NCI-H526 (cell line): ENCODE data around the gene SLC25A1.
"Not testable (repeated sequence)": the region's sequence is repeated elsewhere in the genome, so short reads cannot be mapped to it uniquely, and the experiment has no call there.

Source experiments
- DNase-seq, 2 experiments: peaks; one replicate each; lab custom pipeline; 2025; lab: John Stamatoyannopoulos, UW

Gene SLC25A1

DNA sequence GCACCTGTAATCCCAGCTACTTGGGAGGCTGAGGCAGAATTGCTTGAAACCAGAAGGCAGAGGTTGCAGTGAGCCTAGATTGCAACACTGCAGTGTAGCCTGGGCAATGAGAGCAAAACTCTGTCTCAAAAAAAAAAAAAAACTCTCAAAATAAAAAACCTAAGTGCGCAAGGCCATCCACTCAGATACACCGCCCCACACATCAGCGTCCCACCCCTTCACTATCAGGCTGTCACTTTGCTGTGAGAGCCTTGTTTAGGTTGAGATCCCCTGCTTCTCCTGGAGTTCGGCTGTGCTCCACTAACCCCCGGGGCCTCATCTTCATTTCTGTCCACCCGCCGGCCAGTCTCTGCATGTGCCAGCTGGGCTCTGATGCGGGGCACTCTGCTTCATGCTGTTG lies 12.1 kb downstream of the SLC25A1 start:
- no peak for DNase-seq

DNA sequence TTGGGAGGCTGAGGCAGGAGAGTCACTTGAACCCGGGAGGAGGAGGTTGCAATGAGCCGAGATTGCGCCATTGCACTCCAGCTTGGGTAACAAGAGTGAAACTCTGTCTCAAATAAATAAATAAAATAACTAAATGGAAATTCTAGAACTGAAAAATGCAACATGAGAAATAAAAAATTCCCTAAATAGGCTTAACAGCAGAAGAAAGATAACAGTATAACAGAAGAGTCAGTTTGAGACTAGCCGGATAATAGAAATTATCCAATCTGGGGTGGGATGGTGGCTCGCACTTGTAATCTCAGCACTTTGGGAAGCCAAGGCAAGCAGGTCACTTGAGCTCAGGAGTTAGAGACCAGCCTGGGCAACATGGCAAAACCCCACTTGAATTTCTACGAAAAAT lies 14.1 kb downstream of the SLC25A1 start:
- no peak for DNase-seq

DNA sequence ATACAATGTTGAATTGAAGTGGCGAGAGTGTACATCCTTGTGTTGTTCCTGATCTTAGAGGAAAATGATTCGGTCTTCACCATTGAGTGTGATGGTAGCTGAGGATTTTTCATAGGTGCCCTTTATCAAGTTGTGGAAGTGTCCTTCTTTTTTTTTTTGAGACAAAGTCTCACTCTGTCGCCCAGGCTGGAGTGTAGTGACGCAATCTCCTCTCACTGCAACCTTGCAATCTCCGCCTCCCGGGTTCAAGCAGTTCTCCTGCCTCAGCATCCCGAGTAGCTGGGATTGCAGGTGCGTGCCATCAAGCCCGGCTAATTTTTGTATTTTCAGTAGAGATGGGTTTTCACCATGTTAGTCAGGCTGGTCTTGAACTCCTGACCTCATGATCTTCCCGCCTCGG lies 19.9 kb downstream of the SLC25A1 start:
- not testable (repeated sequence) for DNase-seq

DNA sequence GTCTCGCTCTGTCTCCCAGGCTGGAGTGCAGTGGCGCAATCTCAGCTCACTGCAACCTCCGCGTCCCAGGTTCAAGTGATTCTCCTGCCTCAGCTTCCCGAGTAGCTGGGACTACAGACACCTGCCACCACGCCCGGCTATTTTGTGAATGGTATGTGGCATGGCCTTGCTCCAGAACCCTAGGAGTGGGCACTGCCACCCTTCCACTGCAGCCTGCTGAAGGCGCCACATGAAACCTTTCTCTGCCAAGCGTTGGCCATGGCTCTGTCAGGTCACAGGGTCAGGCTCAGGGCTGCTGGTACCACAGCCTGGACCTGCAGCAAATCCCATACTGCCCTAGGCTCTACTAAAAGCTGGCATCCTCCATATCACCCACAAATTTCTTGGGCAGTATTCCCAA lies 22.4 kb downstream of the SLC25A1 start:
- not testable (repeated sequence) for DNase-seq

DNA sequence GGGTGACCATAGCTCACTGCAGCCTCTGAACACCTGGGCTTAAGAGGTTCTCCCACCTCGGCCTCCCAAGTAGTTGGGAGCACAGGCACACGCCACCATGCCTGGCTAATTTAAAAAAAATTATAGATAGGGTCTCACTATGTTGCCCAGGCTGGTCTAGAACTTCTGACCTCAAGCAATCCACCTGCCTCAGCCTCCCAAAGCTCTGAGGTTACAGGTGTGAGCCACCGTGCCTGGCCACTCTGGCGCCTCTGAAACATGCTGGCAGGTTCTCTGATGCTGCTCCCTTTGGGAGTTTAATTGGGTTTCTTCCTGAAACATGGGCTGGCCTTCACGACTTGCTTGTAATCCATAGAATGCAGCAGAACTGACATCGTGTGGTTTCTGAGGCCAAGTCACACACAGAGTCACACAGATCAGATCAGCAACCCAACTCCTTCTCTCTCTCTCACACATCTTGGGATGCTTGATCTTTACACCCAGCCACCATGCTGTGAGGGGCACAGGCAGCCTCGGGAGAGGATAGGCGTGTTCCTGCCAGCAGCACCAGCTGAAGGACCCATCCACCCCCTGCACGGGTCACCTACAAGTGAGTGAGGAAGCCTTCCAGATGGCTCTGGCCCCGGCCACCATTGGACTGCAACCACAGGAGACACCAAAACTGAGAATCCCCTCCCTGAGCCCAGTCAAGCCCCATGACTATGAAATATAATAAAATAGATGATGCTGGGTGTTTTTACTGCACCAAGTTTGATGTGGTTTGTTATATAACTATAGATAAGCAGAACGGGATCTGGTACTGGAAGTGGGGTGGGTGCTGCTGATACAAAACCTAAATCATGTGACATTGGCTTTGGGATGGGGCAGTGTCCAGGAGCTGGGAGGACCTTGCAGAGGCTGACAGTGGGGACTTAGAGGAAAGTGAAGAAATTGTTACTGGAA lies 25.3 kb downstream of the SLC25A1 start:
- DNase-seq: no peak

DNA sequence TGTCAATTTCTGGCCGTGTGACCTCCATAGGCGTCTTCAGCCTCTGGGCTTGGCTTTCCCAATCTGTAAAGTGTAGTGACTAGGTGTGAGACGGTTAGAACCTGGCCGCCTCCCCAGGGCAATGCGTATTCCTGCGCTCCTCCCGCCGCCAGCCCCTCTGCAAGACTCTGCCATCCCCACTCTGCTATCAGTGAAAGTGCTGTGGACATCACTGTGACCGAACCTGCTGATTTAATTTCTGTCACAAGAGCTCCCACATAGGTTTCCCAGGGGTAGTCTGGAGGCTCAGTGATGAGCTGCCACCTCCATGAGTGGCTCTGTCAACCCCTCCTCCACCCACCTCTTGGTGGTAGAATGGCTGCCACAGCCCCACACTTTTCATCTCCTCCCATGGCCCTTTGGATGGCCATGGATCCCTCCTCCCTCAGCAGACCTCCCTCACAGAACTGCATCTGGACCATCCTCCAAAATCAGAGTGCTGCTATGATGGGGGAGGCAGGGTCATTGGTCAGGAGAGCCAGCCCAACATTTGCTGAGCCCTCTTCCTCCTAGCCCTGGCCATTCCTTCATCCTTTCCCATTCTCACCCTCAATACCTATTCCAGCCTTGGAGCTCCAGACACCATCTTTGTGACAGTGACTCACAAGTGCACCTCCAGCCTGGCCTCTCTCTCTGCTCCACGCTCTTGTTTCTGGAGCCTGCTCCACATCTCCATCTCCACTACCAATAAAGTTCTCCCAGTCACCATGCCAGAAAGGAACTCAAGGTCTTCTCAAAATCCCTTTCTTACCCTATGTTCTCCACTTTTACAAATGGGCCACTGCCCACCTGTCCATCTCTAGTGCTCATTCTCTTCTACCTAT lies 27.0 kb downstream of the SLC25A1 start:
- DNase-seq: no peak

DNA sequence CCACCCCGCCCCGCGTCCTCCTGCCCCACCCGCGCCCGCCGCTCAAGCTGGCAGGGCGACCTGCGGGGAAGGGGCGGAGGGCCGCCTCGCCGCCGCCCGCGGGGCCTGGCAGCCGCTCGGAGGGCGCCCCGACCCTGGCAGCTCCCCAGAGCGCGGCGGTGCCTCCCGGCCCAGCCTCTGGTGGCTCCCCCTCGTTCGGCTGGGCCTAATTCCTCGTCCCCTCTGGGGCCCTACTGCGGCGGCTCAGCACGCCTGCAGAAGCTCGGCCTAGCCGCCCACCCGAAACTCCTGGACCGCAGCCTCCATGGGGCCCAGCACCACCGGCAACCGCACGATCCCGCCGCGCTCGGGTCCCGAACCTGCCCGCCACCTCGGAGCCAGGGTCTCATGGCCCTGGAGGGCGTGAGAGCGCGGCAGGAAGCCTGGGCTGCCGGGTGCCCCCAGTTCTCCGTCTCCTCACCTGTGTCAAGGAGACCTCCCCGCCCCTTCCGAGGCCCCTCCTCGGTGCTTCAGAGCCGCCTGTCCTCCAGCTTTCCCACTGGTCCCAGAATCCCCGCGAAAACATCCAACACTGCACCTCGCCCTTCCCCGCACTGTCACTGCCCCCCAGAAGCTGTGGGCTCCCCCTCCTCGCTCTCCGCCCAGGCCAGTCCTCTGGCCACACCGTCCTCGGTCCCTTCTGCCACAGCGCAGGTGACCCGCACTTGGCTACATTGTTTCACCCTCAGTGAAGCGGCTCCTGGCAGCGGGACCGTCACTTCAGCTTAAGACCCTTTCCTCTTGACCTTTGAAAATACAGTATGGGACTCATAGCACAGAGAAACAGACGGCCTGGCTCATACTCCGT lies 27.8 kb downstream of the SLC25A1 start:
- no peak for DNase-seq

DNA sequence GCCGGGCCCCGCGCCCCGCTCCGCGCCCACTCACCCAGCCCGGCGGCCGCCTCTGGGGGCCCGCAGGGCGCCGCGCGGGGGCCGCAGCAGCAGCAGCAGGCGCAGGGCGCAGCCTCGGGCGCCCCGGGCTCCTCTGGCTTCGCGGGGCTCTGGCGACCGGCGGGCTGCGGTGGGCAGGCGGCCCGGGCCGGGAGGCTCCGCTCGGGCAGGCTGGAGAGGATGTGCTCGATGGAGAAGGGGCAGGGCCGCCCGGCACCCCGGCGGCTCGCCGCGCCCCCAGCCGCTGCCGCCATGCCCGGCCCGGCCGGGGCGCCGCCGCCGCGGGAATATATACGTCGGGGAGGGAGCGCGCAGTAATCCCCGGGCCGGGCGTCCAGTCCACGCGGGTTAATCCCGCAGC lies 28.5 kb downstream of the SLC25A1 start, which contains the start of gene GSC2:
TSS of gene GSC2 (minus strand) at position 302 of the 400 bp plus-strand sequence. CDS start at position 293, 9 bp downstream.
- DNase-seq: no peak

DNA sequence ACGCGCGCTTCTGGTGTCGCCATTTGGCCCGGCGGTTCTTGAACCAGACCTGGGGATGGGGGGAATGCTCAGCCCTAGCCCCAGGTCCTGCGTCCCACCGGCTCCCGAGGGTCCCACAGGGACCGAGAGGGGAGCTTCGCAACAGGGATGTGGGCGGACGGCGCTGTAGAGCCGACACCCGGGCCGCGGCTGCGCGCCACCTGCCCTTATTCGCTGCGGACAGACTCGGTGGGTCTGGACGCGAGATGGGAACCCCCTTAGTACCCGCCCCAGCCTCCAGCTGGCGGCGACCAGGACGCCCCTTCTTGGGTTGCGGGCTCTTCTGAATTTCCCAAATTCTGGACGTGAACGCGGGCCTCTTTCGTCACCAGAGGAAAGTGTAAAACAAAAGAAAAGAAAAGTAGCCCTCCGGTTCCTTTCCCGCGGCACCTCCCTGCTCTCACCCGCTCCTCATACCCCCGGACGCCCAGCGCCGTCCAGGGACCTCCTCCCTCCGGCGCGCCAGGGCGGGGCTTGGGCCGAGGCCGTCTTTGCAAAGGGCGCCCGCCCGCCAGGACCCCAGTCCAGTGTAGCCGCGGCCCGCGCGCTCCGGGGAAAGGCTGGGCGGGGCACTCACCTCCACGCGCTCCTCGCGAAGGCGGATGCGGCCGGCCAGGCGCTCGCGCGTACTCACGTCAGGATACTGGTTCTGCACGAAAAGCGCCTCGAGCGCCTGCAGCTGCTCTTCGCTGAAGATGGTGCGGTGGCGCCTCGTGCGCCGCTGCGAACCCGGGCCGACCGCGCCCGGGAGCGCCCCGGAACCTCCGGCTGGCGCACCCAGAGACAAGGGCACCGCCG lies 29.3 kb downstream of the SLC25A1 start:
- peak in 1 of 2 experiments; percentile 23 for DNase-seq

DNA sequence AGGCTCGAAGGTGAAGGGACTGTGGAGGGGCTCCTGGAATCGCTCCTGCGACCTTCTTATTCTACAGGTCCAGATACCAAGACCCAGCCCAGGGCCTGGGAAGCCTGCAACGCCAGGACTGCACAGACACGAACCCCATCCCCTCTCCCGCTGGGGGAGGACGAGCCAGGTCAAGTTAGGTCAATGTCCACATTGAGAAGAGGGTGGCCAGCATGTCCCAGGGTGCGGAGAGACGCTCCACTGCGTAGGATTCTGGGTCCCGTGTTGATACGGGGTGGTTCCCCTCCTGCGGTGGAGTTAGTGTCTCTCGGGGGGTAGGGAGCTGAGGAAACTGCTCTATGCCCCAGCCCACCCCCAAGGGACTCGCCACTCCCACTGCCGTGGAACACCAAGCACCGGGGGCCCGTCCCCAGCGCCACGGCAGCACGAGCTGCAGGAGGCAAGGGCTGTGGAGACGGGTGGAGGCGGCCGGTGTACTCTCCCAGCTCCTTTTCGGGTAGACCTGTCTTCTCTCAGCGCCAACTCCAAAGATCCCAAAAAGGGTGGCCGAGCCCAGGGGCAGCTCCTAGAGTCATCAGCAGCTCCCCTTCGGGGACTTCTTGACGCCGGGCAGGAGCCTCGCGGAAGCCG lies 30.0 kb downstream of the SLC25A1 start:
- no peak for DNase-seq

DNA sequence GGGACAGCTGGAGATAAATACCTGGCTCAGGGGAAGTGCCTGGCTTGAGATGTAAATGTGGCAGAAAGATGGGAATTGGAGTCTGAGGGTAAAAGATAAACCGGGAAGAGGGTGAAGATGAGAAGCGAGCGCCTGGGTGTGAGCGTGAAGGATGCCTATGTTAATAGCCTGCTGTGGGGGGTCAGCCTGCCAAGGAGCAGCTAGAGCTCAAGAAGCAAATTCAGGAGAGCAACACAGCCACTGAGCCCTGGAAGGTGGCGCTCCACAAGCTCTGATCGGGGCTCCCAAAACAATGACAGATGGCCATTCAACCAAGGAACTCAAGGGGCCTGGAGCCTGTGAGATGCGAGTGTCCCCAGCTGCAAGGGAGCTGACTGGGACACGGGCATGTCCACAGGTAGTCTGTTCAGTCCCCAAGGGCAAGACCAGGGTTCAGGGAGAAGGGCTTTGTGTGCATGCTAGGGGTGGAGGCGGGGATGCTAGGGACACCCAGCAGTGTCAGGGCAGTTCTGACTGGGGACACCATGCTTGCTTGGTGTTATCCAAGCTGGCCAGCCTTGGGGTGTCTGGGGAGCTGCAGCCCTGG lies 31.2 kb downstream of the SLC25A1 start:
- no peak for DNase-seq

DNA sequence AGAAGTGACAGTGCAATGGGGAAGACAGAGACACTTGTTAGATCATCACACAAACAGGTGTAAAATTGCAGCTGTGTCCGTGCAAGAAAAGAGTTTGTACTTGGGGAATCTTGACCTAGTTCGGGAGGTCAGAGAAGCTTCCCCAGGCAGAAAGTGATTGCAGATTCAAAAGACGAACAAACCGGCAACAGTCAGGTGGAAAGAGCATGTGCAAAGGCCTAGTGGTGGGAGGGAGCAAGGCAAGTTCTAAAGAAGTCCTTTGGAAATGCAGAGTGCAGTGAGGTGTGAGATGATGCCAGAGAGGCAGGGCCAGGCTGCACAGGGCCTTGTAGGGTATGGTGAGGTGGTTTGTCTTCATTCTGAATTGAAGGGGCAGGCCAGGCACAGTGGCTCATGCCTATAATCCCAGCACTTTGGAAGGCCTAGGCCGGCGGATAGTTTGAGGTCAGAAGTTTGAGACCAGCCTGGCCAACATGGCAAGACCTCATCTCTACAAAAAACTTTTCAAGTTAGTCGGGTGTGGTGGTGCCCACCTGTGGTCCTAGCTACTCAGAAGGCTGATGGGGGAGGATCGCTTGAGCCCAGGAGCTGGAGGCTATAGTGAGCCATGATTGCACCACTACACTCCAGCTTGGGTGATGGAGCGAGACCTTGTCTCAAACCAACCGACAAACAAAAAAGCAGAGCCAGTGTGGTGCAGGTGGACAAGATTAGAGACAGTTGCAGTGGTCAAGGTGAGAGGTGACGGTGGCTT lies 32.1 kb downstream of the SLC25A1 start:
- no peak for DNase-seq

DNA sequence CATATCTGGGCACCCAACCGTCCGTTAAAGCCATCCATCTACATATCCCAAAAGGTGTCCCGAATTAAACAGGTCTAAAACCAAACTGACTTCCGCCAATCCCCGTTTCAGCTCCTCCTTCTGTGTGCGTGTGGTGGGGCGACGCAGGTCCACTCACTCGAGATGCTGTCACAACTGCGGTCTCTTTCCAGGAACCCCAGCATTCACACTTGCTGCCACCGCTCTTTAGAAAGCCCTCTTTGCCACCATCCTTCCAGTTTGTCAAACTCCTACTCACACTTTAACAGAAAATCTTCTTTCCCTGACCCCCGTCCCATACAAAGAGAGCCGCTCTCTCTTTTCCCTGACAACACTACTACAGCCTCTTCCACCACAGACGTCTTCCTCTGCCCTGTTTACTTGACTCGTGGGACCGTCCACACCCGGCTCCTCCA lies 34.6 kb downstream of the SLC25A1 start:
- DNase-seq: no peak

DNA sequence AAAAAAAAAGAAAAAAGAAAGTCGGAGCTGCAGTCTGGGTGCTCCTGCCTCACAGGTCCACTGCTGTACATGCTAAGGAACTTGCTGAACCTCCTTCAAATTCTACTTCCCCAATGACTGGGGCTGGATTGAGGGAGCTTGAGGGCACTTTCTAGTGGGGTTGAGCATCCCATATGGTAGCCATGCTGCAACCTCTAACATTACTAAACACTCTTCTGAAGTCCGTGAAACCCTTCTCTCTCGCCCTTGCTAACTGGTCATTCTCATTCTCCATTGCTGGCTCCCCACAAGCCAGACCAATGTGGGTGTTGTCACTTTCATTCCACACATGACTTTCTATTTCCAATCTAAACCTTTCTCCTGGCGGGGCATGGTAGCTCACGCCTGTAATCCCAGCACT lies 35.3 kb downstream of the SLC25A1 start:
- no peak for DNase-seq

DNA sequence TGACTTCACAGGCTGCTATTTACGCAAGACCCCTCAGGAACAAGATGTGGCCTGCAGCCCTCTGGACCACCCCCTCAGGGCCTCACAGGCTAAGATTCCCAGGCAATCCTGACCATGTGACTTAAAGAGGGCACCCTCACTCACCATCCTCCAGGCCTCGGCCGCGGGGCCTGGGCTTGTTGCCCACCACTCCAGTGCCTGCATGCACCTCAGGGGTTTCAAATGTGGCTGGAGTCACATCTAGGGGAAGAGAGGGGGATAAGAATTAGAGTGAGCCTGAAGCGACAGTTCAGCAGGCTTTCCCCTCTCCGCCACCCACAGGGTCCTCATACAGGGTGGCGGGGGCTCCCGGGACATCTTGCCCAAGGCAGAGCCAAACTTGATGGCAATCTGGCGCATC lies 36.1 kb downstream of the SLC25A1 start:
- DNase-seq: no peak

DNA sequence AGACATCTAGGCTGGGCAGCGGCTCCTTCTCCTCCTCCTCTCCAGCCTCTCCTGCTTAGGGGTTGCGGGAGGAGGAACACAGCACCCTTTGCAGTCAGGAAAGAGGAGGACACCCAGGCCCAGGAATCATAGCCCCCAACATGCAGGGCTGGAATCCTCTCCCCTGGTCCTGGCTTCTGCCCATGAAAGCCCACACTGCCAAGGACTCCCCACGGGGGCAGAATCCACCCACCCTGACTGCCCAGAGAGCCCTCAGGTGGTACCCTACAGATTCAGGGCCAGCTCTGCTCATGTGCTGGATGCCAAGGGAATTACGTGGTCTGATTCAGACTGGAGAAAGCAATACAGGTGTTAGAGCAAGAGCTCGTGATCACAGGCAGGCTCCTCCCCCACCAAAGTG lies 38.6 kb downstream of the SLC25A1 start:
- no peak for DNase-seq

DNA sequence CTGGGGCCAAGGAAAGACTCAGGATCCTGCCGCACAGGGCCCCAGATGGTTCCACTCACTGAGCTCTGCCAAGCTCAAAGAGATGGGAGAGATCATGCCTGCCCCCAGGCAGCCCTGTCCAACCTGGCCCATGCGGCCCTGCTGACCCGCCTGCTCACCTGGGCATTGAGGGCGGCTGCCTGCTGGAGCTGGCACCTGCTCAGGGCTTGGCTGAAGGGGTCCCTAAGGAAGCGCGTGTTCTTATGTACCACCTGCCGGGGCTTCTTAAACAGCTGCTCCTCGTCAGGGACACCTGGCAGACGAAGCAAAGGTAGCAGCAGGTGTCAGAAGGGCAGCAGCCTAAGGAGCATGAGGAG lies 39.6 kb downstream of the SLC25A1 start:
- DNase-seq: no peak

DNA sequence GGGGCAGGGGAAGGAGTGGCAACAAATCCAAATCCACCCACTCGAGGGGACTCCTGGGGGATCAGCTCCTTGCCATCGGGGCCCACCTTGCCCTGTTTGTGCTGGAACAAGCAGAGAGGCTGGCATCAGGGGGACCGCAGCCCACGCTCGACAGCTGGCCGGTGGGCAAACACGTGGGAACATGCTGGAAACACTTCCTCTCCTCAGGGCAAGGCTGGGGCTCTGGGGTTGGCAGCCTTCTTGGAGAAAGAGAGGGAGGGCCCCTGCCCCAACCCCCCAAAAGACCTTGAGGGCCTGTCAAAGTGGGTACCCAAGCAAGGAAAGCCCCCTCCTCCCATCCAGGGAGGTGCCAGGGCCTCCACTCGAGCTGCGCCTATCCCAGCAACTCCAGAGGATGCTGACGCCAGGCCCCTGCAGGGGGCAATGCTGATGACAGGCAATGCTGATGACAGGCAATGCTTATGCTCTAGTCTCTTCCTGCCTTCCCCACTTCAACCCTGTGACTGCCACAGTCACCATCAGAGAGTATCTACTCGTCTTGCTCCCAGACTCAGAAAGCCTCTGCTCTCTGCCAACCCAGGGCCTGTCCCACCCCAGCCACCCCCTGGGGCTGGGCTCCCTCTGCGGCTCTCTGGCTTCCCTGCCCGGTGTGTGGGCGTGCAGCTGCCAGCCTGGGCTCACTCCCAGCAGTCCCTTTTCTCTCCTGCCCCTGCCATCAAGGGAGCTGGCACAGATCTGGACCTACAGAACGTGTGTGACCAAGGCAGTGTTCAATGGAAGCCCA lies 40.1 kb downstream of the SLC25A1 start:
- DNase-seq: no peak
